Measurements from ENCODE around the gene VAMP2.
A peak's percentile ranks its signal among the peaks of the same experiment; 100 is the strongest.

The VAMP2 gene

GRCh38 chr17:8155231-8155995 is 7.3 kb downstream of the VAMP2 start:
- DNase-seq = no peak

- no peak for DNase-seq
Measured at GRCh38 chr17:8154608-8155155, 8.1 kb downstream of the VAMP2 start.

GRCh38 chr17:8153957-8154607 is 8.7 kb downstream of the VAMP2 start:
- peak; percentile 91 to 93 for DNase-seq

GRCh38 chr17:8153525-8153956 is 9.2 kb downstream of the VAMP2 start:
- peak; percentile 71 to 74 for DNase-seq

- DNase-seq = peak in 1 of 2 experiments; percentile 26
Measured at GRCh38 chr17:8153031-8153451, 9.7 kb downstream of the VAMP2 start.

GRCh38 chr17:8152112-8152775 is 10.5 kb downstream of the VAMP2 start, which contains the start of gene PER1:
TSS of gene PER1 (minus strand) at chr17:8152404. CDS start at chr17:8150706, 1,698 bp downstream.
- peak; percentile 91 to 94 for DNase-seq

GRCh38 chr17:8151641-8152111 is 11.1 kb downstream of the VAMP2 start:
- DNase-seq = peak; percentile 66 to 67

- peak; percentile 85 to 89 for DNase-seq
Measured at GRCh38 chr17:8151120-8151640, 11.6 kb downstream of the VAMP2 start.

GRCh38 chr17:8150194-8151119 is 12.3 kb downstream of the VAMP2 start:
- no peak for DNase-seq

GRCh38 chr17:8149419-8150193 is 13.1 kb downstream of the VAMP2 start:
- DNase-seq = no peak

- no peak for DNase-seq
Measured at GRCh38 chr17:8148560-8148959, 14.2 kb downstream of the VAMP2 start.

- DNase-seq = no peak
Measured at GRCh38 chr17:8147805-8148404, 14.8 kb downstream of the VAMP2 start.

- DNase-seq = no peak
Measured at GRCh38 chr17:8147141-8147804, 15.5 kb downstream of the VAMP2 start.

- DNase-seq = no peak
Measured at GRCh38 chr17:8146381-8147140, 16.2 kb downstream of the VAMP2 start.

GRCh38 chr17:8145811-8146210 is 16.9 kb downstream of the VAMP2 start:
- no peak for DNase-seq

GRCh38 chr17:8144401-8145231 is 18.1 kb downstream of the VAMP2 start:
- DNase-seq = no peak

- DNase-seq = no peak
Measured at GRCh38 chr17:8143581-8144400, 19.0 kb downstream of the VAMP2 start.
